GM19025 (cell line): ENCODE results near the gene FLG.
"Not testable (repeated sequence)": the region's sequence is repeated elsewhere in the genome, so short reads cannot be mapped to it uniquely, and the experiment has no call there.

Experiments used
- ATAC-seq: cut with Tn5 transposase; IDR thresholded peaks from one replicate; pipeline ENCODE4 v1.9.1; 2021; ENCODE audit warnings: mild to moderate bottlenecking, low read depth, moderate library complexity; ENCODE audit not compliant: unreplicated experiment

FLG gene

DNA sequence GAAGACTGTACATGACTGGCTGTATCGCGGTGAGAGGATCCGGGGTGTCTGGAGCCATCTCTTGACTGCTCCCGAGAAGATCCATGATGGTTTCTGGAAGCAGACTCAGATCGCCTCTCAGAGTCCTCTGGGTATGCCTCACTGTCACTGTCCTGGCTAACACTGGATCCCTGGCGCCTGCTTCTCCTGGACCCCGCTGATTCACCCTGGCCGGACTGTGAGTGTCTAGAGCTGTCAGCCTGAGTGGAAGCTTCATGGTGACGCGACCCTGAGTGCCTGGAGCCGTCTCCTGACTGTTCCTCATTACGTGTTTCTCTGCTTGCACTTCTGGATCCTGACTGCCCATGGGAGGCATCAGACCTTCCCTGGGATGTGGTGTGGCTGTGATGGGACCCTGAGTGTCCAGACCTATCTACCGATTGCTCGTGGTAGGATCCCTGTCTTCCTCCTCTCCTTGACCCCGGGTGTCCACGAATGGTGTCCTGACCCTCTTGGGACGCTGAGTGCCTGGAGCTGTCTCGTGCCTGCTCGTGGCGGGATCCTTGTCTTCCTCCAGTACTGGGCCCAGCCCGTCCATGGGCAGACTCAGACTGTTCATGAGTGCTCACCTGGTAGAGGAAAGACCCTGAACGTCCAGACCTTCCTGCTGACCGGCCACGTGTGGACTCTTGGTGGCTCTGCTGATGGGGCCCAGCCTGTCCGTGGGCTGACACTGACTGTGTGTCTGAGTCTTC is 21.7 kb downstream of the FLG start:
- not testable (repeated sequence) for ATAC-seq

- ATAC-seq: not testable (repeated sequence)
Observed at GRCh38 chr1:152256394-152256793, 68.6 kb downstream of the FLG start.
